ENCODE results near the gene INPP5K.
"Not testable (repeated sequence)": the region's sequence is repeated elsewhere in the genome, so short reads cannot be mapped to it uniquely, and the experiment has no call there.

The INPP5K gene

GRCh38 chr17:1511756-1512321 lies 4.6 kb downstream of the INPP5K start:
- no peak for DNase-seq (ENCODE audit: low read depth in 1 of 2, low spot score in 1 of 2)
- in situ Hi-C loops (cut with HindIII; ENCODE audit: low pct_unique_long_range_greater_than_20kb, low sequenced_read_pairs) = no loop called here
- no peak for TF ChIP-seq JUND (IDR thresholded peaks at IDR 0.05; ENCODE audit: low read depth)

- in situ Hi-C loops (cut with HindIII; ENCODE audit: low pct_unique_long_range_greater_than_20kb, low sequenced_read_pairs) = no loop called here
- no peak for TF ChIP-seq JUND (IDR thresholded peaks at IDR 0.05; ENCODE audit: low read depth)
- no peak for DNase-seq (ENCODE audit: low read depth in 1 of 2, low spot score in 1 of 2)
Measured at GRCh38 chr17:1511290-1511689, 5.1 kb downstream of the INPP5K start.

DNA sequence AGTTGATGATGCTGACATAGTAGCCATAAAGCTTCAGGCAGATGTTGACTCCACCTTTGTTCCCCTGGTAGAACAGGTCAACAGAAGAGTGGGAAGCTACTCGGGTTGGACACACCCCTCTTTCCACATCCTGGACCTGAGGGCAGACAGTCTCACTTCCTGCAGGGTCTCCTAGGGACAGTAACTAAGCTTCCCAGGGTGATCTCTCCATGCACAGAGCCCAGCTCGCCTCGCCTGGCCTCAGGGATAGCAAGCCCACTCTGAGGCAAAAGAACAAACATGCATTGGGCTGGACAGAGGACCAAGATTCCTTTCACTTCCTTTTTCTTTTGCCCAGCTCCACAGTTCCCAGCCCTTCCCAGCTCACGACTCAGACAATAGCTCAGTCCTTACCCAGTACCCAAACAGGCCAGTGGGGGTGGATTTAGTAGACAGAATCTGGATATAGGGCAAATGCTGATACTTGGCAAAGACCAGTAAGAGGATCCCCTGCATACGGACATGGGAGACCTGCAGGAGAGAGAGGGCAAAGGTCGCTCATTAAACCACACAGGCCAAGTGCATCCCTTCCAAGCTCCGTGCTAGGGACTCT lies 7.0 kb downstream of the INPP5K start:
- in situ Hi-C loops (cut with HindIII; ENCODE audit: low pct_unique_long_range_greater_than_20kb, low sequenced_read_pairs) = no loop called here
- no peak for TF ChIP-seq JUND (IDR thresholded peaks at IDR 0.05; ENCODE audit: low read depth)
- DNase-seq (ENCODE audit: low read depth in 1 of 2, low spot score in 1 of 2) = no peak

DNA sequence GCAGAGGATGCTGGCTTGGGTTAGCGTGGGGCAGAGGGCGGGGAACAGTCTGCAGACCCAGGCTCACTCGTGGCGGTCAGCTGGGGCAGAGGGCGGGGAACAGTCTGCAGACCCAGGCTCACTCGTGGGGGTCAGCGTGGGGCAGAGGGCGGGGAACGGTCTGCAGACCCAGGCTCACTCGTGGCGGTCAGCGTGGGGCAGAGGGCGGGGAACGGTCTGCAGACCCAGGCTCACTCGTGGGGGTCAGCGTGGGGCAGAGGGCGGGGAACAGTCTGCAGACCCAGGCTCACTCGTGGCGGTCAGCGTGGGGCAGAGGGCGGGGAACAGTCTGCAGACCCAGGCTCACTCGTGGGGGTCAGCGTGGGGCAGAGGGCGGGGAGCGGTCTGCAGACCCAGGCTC lies 7.7 kb downstream of the INPP5K start:
- in situ Hi-C loops (cut with HindIII; ENCODE audit: low pct_unique_long_range_greater_than_20kb, low sequenced_read_pairs); DNase-seq (ENCODE audit: low read depth in 1 of 2, low spot score in 1 of 2): not testable (repeated sequence)

DNA sequence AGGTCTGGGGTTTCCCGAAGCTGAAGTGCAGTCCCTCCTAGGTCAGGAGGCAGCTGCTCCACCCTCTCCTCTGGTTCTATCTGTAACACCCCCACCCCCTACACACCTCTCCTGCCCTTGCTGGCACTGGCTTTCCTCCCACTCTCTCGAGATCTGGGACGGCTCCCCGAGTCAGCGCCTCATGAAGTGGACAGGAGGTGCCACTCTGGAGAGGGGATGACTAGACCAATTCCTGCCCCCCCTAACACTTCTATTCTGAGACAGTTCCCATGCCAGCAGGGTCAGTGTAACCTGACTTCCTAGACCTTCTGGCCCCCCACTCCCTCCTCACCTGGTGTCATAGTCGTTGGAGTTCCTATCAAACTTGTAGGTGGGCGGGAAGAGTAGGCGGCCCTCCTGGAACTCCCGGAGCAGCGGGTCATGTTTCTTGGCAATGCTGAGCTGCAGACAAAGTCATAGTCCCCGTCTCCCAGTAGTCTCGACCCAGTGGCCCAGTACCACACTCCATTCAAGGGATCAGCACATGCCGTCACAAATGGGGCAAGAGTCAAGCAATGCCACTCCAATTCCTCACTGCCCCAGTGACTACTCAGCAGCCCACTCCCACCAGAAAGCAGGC lies 9.7 kb downstream of the INPP5K start:
- TF ChIP-seq JUND (IDR thresholded peaks at IDR 0.05; ENCODE audit: low read depth) = no peak
- DNase-seq (ENCODE audit: low read depth in 1 of 2, low spot score in 1 of 2) = no peak
- in situ Hi-C loops (cut with HindIII; ENCODE audit: low pct_unique_long_range_greater_than_20kb, low sequenced_read_pairs) = no loop called here

DNA sequence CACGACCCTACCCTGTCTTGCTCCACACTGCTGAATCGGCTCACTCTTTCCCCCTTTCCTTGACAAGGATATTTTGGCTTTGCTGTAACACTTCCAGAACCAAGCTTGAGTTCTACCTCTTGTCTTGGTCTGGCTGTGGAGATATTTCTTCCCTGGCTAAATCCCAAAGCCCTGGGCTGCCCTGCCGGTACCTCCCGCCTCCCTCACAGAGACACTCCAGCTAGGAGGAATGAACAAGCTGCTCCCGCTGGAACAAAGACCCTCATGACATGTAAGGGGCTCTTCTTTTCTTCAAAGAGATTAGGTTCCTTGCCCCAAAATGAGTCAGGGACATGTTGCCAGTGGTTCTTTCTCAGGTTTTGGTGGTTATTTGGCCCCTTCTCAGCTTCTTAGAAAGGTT lies 10.8 kb downstream of the INPP5K start:
- TF ChIP-seq JUND (IDR thresholded peaks at IDR 0.05; ENCODE audit: low read depth) = no peak
- no peak for DNase-seq (ENCODE audit: low read depth in 1 of 2, low spot score in 1 of 2)
- in situ Hi-C loops (cut with HindIII; ENCODE audit: low pct_unique_long_range_greater_than_20kb, low sequenced_read_pairs) = no loop called here

- TF ChIP-seq JUND (IDR thresholded peaks at IDR 0.05; ENCODE audit: low read depth) = no peak
- no peak for DNase-seq (ENCODE audit: low read depth in 1 of 2, low spot score in 1 of 2)
- in situ Hi-C loops (cut with HindIII; ENCODE audit: low pct_unique_long_range_greater_than_20kb, low sequenced_read_pairs) = no loop called here
Measured at GRCh38 chr17:1504866-1505265, 11.5 kb downstream of the INPP5K start.

- in situ Hi-C loops (cut with HindIII; ENCODE audit: low pct_unique_long_range_greater_than_20kb, low sequenced_read_pairs) = no loop called here
- no peak for TF ChIP-seq JUND (IDR thresholded peaks at IDR 0.05; ENCODE audit: low read depth)
- DNase-seq (ENCODE audit: low read depth in 1 of 2, low spot score in 1 of 2) = no peak
Measured at GRCh38 chr17:1503699-1504098, 12.7 kb downstream of the INPP5K start.

DNA sequence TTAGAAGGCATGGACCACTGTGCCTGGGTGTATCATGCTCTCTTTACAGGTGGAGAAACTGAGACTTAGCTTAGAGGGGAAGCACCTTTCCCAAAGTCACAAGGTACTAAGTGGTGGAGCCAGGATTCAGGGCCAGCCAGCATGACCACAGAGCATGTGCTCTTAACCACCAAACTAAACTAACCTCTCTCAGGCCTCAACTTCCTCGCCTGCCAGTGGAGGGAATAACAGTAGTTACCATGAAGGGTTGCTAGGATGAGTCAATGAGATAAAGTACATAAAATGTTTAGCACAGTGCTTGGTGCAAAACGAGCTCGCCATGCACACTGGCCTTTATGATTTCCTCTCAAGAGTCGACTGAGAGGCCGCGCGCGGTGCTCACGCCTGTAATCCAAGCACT lies 17.5 kb downstream of the INPP5K start:
- TF ChIP-seq JUND (IDR thresholded peaks at IDR 0.05; ENCODE audit: low read depth) = no peak
- in situ Hi-C loops (cut with HindIII; ENCODE audit: low pct_unique_long_range_greater_than_20kb, low sequenced_read_pairs) = no loop called here
- DNase-seq (ENCODE audit: low read depth in 1 of 2, low spot score in 1 of 2) = no peak

GRCh38 chr17:1498233-1498632 lies 18.2 kb downstream of the INPP5K start:
- DNase-seq (ENCODE audit: low read depth in 1 of 2, low spot score in 1 of 2) = no peak
- no peak for TF ChIP-seq JUND (IDR thresholded peaks at IDR 0.05; ENCODE audit: low read depth)
- in situ Hi-C loops (cut with HindIII; ENCODE audit: low pct_unique_long_range_greater_than_20kb, low sequenced_read_pairs) = no loop called here

- DNase-seq (ENCODE audit: low read depth in 1 of 2, low spot score in 1 of 2) = no peak
- in situ Hi-C loops (cut with HindIII; ENCODE audit: low pct_unique_long_range_greater_than_20kb, low sequenced_read_pairs) = no loop called here
- TF ChIP-seq JUND (IDR thresholded peaks at IDR 0.05; ENCODE audit: low read depth) = no peak
Measured at GRCh38 chr17:1497831-1498230, 18.6 kb downstream of the INPP5K start.

- in situ Hi-C loops (cut with HindIII; ENCODE audit: low pct_unique_long_range_greater_than_20kb, low sequenced_read_pairs) = no loop called here
Measured at GRCh38 chr17:1496869-1497268, 19.5 kb downstream of the INPP5K start.

GRCh38 chr17:1495265-1495989 lies 21.0 kb downstream of the INPP5K start:
- in situ Hi-C loops (cut with HindIII; ENCODE audit: low pct_unique_long_range_greater_than_20kb, low sequenced_read_pairs) = no loop called here
- peak; percentile 88 to 96 for DNase-seq (ENCODE audit: low read depth in 1 of 2, low spot score in 1 of 2)
- no peak for TF ChIP-seq JUND (IDR thresholded peaks at IDR 0.05; ENCODE audit: low read depth)

More at GRCh38 chr17:1496869-1497268, 19.5 kb downstream of the INPP5K start:
- no peak for TF ChIP-seq JUND (IDR thresholded peaks at IDR 0.05; ENCODE audit: low read depth)
- DNase-seq (ENCODE audit: low read depth in 1 of 2, low spot score in 1 of 2) = no peak

Data from T47D (cell line).